IMR-90 (cell line): Measurements from ENCODE around the gene FMN1. TPM values are rescaled to one million over a fixed set of nuclear protein-coding genes. Genes with fewer than 3 reads are reported as not detected.

Experiments used
- ATAC-seq: fragments of 200-7000 bp; cut with Tn5 transposase; 2 replicates; pipeline ENCODE4 v1.9.1; 2020; ENCODE audit warnings: low read depth, mild to moderate bottlenecking, moderate library complexity
- BruUV-seq: library from RNA; stranded (reverse); fragments of 400-500 nt; replicated peaks from 2 replicates; lab custom pipeline; 2021; lab: Mats Ljungman, UMichigan
- CTCF ChIA-PET: fragments of 300-600 bp; formaldehyde crosslinking; extraction: SDS; loops from one replicate; lab custom pipeline; 2021; ENCODE audit warnings: antibody characterized with exemption; lab: Yijun Ruan, JAX
- POLR2A ChIA-PET: fragments of 300-600 bp; sonication (Branson Sonifier 250); formaldehyde crosslinking; loops from one replicate; lab custom pipeline; 2022; ENCODE audit warnings: antibody characterized with exemption; ENCODE audit not compliant: unreplicated experiment; lab: Charles Lee
- DNase-seq: peaks from one replicate; pipeline ENCODE4 v3.0.0; 2013
- H2AFZ ChIP-seq: replicated peaks from 2 replicates; pipeline ENCODE3; 2013; ENCODE audit warnings: low read length, mild to moderate bottlenecking; ENCODE audit not compliant: poor library complexity
- H2AK5ac ChIP-seq: 2 replicates; pipeline ENCODE4 v1.6.1; 2013; ENCODE audit warnings: low read depth, low read length, inconsistent platforms
- H2AK9ac ChIP-seq: replicated peaks from 2 replicates; pipeline ENCODE3; 2013; ENCODE audit warnings: mild to moderate bottlenecking, low read depth, low read length, moderate library complexity; ENCODE audit not compliant: poor library complexity
- H2BK120ac ChIP-seq: 2 replicates; pipeline ENCODE4 v1.6.1; 2013; ENCODE audit warnings: low read depth, low read length, inconsistent platforms
- H2BK15ac ChIP-seq: 3 replicates; pipeline ENCODE4 v1.6.1; 2013; ENCODE audit warnings: low read depth, low read length, inconsistent platforms
- H2BK20ac ChIP-seq: 2 replicates; pipeline ENCODE4 v1.6.1; 2013; ENCODE audit warnings: low read depth, mild to moderate bottlenecking, inconsistent platforms, low read length, moderate library complexity
- H2BK5ac ChIP-seq: 2 replicates; pipeline ENCODE4 v1.6.1; 2013; ENCODE audit warnings: mild to moderate bottlenecking, low read depth, low read length, inconsistent platforms; ENCODE audit not compliant: poor library complexity, severe bottlenecking
- H3K14ac ChIP-seq: replicated peaks from 2 replicates; pipeline ENCODE4 v1.6.1; 2013; ENCODE audit warnings: low read depth, low read length, inconsistent platforms
- H3K18ac ChIP-seq: 2 replicates; pipeline ENCODE4 v1.6.1; 2013; ENCODE audit warnings: low read depth, low read length, control low read depth
- H3K23ac ChIP-seq: 2 replicates; pipeline ENCODE4 v1.6.1; 2013; ENCODE audit warnings: low read depth, low read length, inconsistent platforms
- H3K27ac ChIP-seq: 2 replicates; pipeline ENCODE4 v1.5.1; 2013; ENCODE audit warnings: mild to moderate bottlenecking, control low read depth, low read length; ENCODE audit not compliant: insufficient read depth
- H3K27me3 ChIP-seq: 2 replicates; pipeline ENCODE4 v1.6.1; 2013; ENCODE audit warnings: low read length; ENCODE audit not compliant: control insufficient read depth, insufficient read depth
- H3K36me3 ChIP-seq: 2 replicates; pipeline ENCODE4 v1.6.1; 2013; ENCODE audit warnings: low read length, mixed read lengths; ENCODE audit not compliant: control insufficient read depth, insufficient read depth
- H3K4ac ChIP-seq: 2 replicates; pipeline ENCODE4 v1.6.1; 2013; ENCODE audit warnings: low read depth, low read length, inconsistent platforms
- H3K4me1 ChIP-seq: 2 replicates; pipeline ENCODE4 v1.6.1; 2013; ENCODE audit warnings: low read length, mixed read lengths; ENCODE audit not compliant: control insufficient read depth, insufficient read depth
- H3K4me2 ChIP-seq: 2 replicates; pipeline ENCODE4 v1.6.1; 2013; ENCODE audit warnings: low read depth, mild to moderate bottlenecking, control low read depth, low read length, moderate library complexity
- H3K4me3 ChIP-seq: 2 replicates; pipeline ENCODE4 v1.5.1; 2013; ENCODE audit warnings: low read depth, mild to moderate bottlenecking, control low read depth, low read length, moderate library complexity; ENCODE audit not compliant: insufficient read depth
- H3K56ac ChIP-seq: 2 replicates; pipeline ENCODE4 v1.6.1; 2013; ENCODE audit warnings: low read length, inconsistent platforms; ENCODE audit not compliant: insufficient read depth; ENCODE audit errors: extremely low read depth
- H3K79me1 ChIP-seq, 2 experiments: 2 replicates each; pipeline ENCODE4 v1.6.1; 2013; ENCODE audit warnings: low read length in 2 of 2, inconsistent platforms in 1 of 2, low read depth in 1 of 2
- H3K9ac ChIP-seq: 2 replicates; pipeline ENCODE4 v1.6.1; 2013; ENCODE audit warnings: low read depth, low read length, control low read depth
- H3K9me1 ChIP-seq: 2 replicates; pipeline ENCODE4 v1.6.1; 2013; ENCODE audit warnings: low read length, inconsistent platforms; ENCODE audit not compliant: insufficient read depth
- H3K9me3 ChIP-seq: 2 replicates; pipeline ENCODE4 v1.6.1; 2013; ENCODE audit warnings: low read length; ENCODE audit not compliant: control insufficient read depth, insufficient read depth
- H4K20me1 ChIP-seq: 2 replicates; pipeline ENCODE4 v1.6.1; 2013; ENCODE audit warnings: low read length, inconsistent platforms; ENCODE audit not compliant: insufficient read depth
- H4K5ac ChIP-seq: 2 replicates; pipeline ENCODE4 v1.6.1; 2013; ENCODE audit warnings: mild to moderate bottlenecking, low read depth, low read length, control low read depth
- H4K8ac ChIP-seq, 2 experiments: 2 replicates each; pipeline ENCODE4 v1.6.1; 2013; ENCODE audit warnings: low read depth in 2 of 2, low read length in 2 of 2, control low read depth in 1 of 2, inconsistent platforms in 1 of 2
- H4K91ac ChIP-seq: 2 replicates; pipeline ENCODE4 v1.6.1; 2013; ENCODE audit warnings: low read depth, low read length, inconsistent platforms; ENCODE audit not compliant: insufficient read depth
- dilution Hi-C: fragments of 300-500 bp; cut with HindIII; formaldehyde crosslinking; loops from one replicate; pipeline ENCODE4 v1.14.3; 2018; ENCODE audit warnings: low sequenced_read_pairs; ENCODE audit not compliant: unreplicated experiment
- in situ Hi-C: fragments of 300-500 bp; cut with MboI; formaldehyde crosslinking; loops from 3 replicates; pipeline ENCODE4 v1.14.3; 2019; ENCODE audit warnings: low sequenced_read_pairs, inconsistent platforms, mixed read lengths
- intact Hi-C: fragments of 100-400 bp; cut with micrococcal nuclease; formaldehyde crosslinking; loops from 2 replicates; pipeline ENCODE4 v1.10.0; 2022
- polyA plus RNA-seq, 3 experiments: library from polyadenylated mRNA; depleted of rRNA; stranded (reverse); fragments of >200 nt; gene quantifications; 2 replicates each; pipeline ENCODE4 v1.2.3, GENCODE V29; 2012; ENCODE audit warnings: low replicate concordance in 1 of 3
- total RNA-seq: library from RNA; depleted of rRNA; stranded (reverse); fragments of >200 nt; gene quantifications from 2 replicates; pipeline ENCODE4 v1.2.3, GENCODE V29; 2012
- TF ChIP-seq, protein P1 (sequence below): conservative IDR thresholded peaks from 2 replicates; pipeline ENCODE4 v1.5.1; 2012; ENCODE audit warnings: mild to moderate bottlenecking, low read depth, low read length, improper control_type of control experiment

The FMN1 gene
- total and polyA plus RNA-seq, 2 of the 4 experiments (the other 2 are of a cell fraction) = 7.3 to 17.6 TPM

DNA sequence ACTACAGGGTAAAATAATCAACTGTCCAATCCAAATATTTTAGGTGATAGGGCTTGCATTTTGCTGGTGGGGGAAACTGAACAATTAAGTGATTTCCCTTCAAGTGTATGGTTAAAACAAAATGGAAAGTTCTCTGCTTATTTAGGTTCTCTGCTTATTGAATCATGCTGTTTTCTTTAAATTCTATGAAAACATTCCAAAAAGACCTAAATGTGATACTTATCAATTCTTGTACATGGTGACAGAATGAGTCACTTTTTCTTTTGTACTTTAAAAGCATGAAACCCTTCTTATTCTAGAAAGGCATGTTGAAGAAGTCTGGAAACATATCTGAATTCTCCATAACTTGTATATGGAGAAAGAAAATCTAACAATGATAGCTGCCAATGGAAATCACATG is 192.6 kb downstream of the FMN1 start:
- Histone ChIP-seq H2AK9ac (no peak overlapping the region), H4K20me1 (peaks cover 14% of the 10 kb centered on the region; the same call in 1 of the 2 replicates), H2BK20ac (no peak overlapping the region), H3K4me1 (peaks cover 4% of the 10 kb centered on the region), H3K4ac (peak overlapping the region; percentile 7; the same call in 1 of the 2 replicates), H2BK120ac (no peak overlapping the region), H2BK15ac (peak overlapping the region; percentile 44; the same call in 2 of the 3 replicates), H4K91ac (no peak overlapping the region), H3K27me3 (no peaks in the 10 kb centered on the region), H3K79me1 (peaks cover 29 to 59% of the 10 kb centered on the region in 2 experiments), H3K4me3 (no peak overlapping the region), H4K8ac (peak overlapping the region in 1 of 2 experiments; percentile 40; a peak in 1 of 4 replicates), H3K4me2 (no peak overlapping the region), H3K27ac (no peak overlapping the region), H3K18ac (no peak overlapping the region), H3K14ac (peak overlapping the region; percentile 64), H3K9me1 (peaks cover 6% of the 10 kb centered on the region; the same call in 1 of the 2 replicates), H3K23ac (no peak overlapping the region), H2AFZ (no peak overlapping the region), H3K9me3 (no peaks in the 10 kb centered on the region), H3K36me3 (peaks cover 1% of the 10 kb centered on the region; the same call in 1 of the 2 replicates), H2AK5ac (no peak overlapping the region), H2BK5ac (peak overlapping the region; percentile 1), H3K56ac (no peak overlapping the region), H4K5ac (no peak overlapping the region), H3K9ac (no peak overlapping the region)
- BruUV-seq = no TSS peak
- dilution Hi-C loops (no loop called here), in situ Hi-C loops (no loop called here), intact Hi-C loops (no loop called here)
- TF ChIP-seq, protein P1, sequence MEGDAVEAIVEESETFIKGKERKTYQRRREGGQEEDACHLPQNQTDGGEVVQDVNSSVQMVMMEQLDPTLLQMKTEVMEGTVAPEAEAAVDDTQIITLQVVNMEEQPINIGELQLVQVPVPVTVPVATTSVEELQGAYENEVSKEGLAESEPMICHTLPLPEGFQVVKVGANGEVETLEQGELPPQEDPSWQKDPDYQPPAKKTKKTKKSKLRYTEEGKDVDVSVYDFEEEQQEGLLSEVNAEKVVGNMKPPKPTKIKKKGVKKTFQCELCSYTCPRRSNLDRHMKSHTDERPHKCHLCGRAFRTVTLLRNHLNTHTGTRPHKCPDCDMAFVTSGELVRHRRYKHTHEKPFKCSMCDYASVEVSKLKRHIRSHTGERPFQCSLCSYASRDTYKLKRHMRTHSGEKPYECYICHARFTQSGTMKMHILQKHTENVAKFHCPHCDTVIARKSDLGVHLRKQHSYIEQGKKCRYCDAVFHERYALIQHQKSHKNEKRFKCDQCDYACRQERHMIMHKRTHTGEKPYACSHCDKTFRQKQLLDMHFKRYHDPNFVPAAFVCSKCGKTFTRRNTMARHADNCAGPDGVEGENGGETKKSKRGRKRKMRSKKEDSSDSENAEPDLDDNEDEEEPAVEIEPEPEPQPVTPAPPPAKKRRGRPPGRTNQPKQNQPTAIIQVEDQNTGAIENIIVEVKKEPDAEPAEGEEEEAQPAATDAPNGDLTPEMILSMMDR = no peak
- ATAC-seq (no peak), DNase-seq (no peak)
- ChIA-PET CTCF (interaction anchor here (1.7 kb wide), 1 partner anchor 352 kb away, joined by 7 read pairs; no protein-coding TSS in a partner anchor), POLR2A (no interaction called here)
